ENCODE data around the gene PTH2R.
A peak's percentile ranks its signal among the peaks of the same experiment; 100 is the strongest.
"Not testable (repeated sequence)": the region's sequence is repeated elsewhere in the genome, so short reads cannot be mapped to it uniquely, and the experiment has no call there.

Gene PTH2R

GRCh38 chr2:208466151-208466919 is 59.7 kb downstream of the PTH2R start:
- H3K4me3 ChIP-seq (replicated peaks; ENCODE audit: low read depth, low read length) = no peak overlapping the region
- peak; percentile 31 for DNase-seq (ENCODE audit: low read depth)
- peak; percentile 53 for TF ChIP-seq CTCF (IDR thresholded peaks at IDR 0.05; ENCODE audit: low read length, missing control alignments)

GRCh38 chr2:208466920-208467298 is 60.3 kb downstream of the PTH2R start:
- peak; percentile 25 for DNase-seq (ENCODE audit: low read depth)

GRCh38 chr2:208467564-208467963 is 61.0 kb downstream of the PTH2R start:
- TF ChIP-seq CTCF (IDR thresholded peaks at IDR 0.05; ENCODE audit: low read length, missing control alignments) = no peak
- DNase-seq (ENCODE audit: low read depth) = no peak
- H3K4me3 ChIP-seq (replicated peaks; ENCODE audit: low read depth, low read length) = no peak overlapping the region

More at GRCh38 chr2:208466920-208467298, 60.3 kb downstream of the PTH2R start:
- H3K4me3 ChIP-seq (replicated peaks; ENCODE audit: low read depth, low read length) = no peak overlapping the region
- TF ChIP-seq CTCF (IDR thresholded peaks at IDR 0.05; ENCODE audit: low read length, missing control alignments) = no peak

GRCh38 chr2:208477741-208478140 is 71.1 kb downstream of the PTH2R start:
- DNase-seq (ENCODE audit: low read depth) = no peak
- H3K4me3 ChIP-seq (replicated peaks; ENCODE audit: low read depth, low read length) = no peak overlapping the region
- no peak for TF ChIP-seq CTCF (IDR thresholded peaks at IDR 0.05; ENCODE audit: low read length, missing control alignments)

GRCh38 chr2:208479342-208479741 is 72.8 kb downstream of the PTH2R start:
- DNase-seq (ENCODE audit: low read depth) = no peak
- no peak overlapping the region for H3K4me3 ChIP-seq (replicated peaks; ENCODE audit: low read depth, low read length)
- no peak for TF ChIP-seq CTCF (IDR thresholded peaks at IDR 0.05; ENCODE audit: low read length, missing control alignments)

GRCh38 chr2:208481945-208482344 is 75.4 kb downstream of the PTH2R start:
- not testable (repeated sequence) for DNase-seq (ENCODE audit: low read depth); H3K4me3 ChIP-seq (replicated peaks; ENCODE audit: low read depth, low read length)

GRCh38 chr2:208482453-208483015 is 75.9 kb downstream of the PTH2R start:
- not testable (repeated sequence) for DNase-seq (ENCODE audit: low read depth)

GRCh38 chr2:208485390-208485789 is 78.8 kb downstream of the PTH2R start:
- TF ChIP-seq CTCF (IDR thresholded peaks at IDR 0.05; ENCODE audit: low read length, missing control alignments) = no peak
- H3K4me3 ChIP-seq (replicated peaks; ENCODE audit: low read depth, low read length) = no peak overlapping the region
- DNase-seq (ENCODE audit: low read depth) = no peak

More at GRCh38 chr2:208482453-208483015, 75.9 kb downstream of the PTH2R start:
- not testable (repeated sequence) for H3K4me3 ChIP-seq (replicated peaks; ENCODE audit: low read depth, low read length)

Data from fibroblast of pulmonary artery (primary cell).